B cell (primary cell): ENCODE results near the gene PSTPIP1.

Experiments used
- CTCF ChIP-seq: fragments of 200-600 bp; IDR thresholded peaks from one replicate; pipeline ENCODE4 v1.8.0; 2022; ENCODE audit warnings: antibody characterized with exemption, mild to moderate bottlenecking
- EZH2 ChIP-seq: IDR thresholded peaks from 2 replicates; pipeline ENCODE4 v1.6.1; 2012; ENCODE audit warnings: borderline replicate concordance, low read depth, mild to moderate bottlenecking, moderate library complexity, low read length; ENCODE audit not compliant: insufficient read depth, poor library complexity, severe bottlenecking

GRCh38 chr15:77042245-77042919, 47.5 kb downstream of the PSTPIP1 start:
- TF ChIP-seq CTCF (no peak), EZH2 (no peak)
